Measurements from ENCODE around the gene SP7. TPM values are rescaled to one million over a fixed set of nuclear protein-coding genes. Genes with fewer than 3 reads are reported as not detected.

Gene SP7
- total RNA-seq, 1 donor from 2014 or later, result not detected

Other genes with a start within 250 kb of the SP7 start
- 4.9 and 7.0 TPM in 2 replicates for gene IGFBP6, start 238.7 kb downstream of the SP7 start, total RNA-seq
- gene SOAT2, start 232.9 kb downstream of the SP7 start, total RNA-seq, result not detected in 2 replicates
- gene ZNF740, start 155.6 kb downstream of the SP7 start, total RNA-seq, result 13.0 and 14.5 TPM in 2 replicates
- gene CSAD, start 155.4 kb downstream of the SP7 start, total RNA-seq, result 2.9 and 6.5 TPM in 2 replicates
- gene ITGB7, start 129.1 kb downstream of the SP7 start, total RNA-seq, result 0.19 and 0.34 TPM in 2 replicates
- gene RARG, start 104.1 kb downstream of the SP7 start, total RNA-seq, result 11.7 and 17.7 TPM in 2 replicates
- gene ESPL1, start 68.1 kb downstream of the SP7 start, total RNA-seq, result 4.8 and 16.5 TPM in 2 replicates
- 185 and 491 TPM in 2 replicates for gene PFDN5, start 40.8 kb downstream of the SP7 start, total RNA-seq
- 35.2 and 43.1 TPM in 2 replicates for gene MYG1, start 36.7 kb downstream of the SP7 start, total RNA-seq
- 38.6 and 44.3 TPM in 2 replicates for gene AAAS, start 14.7 kb downstream of the SP7 start, total RNA-seq
- 32.7 and 47.1 TPM in 2 replicates for gene SP1, start 43.8 kb upstream of the SP7 start, total RNA-seq
- not detected in 2 replicates for gene AMHR2, start 87.5 kb upstream of the SP7 start, total RNA-seq
- 12.6 and 18.0 TPM in 2 replicates for gene PRR13, start 105.4 kb upstream of the SP7 start, total RNA-seq
- gene PCBP2, start 115.7 kb upstream of the SP7 start, total RNA-seq, result 417 and 525 TPM in 2 replicates
- 13.6 and 19.1 TPM in 2 replicates for gene MAP3K12, start 163.1 kb upstream of the SP7 start, total RNA-seq
- 38.8 and 48.3 TPM in 2 replicates for gene TARBP2, start 164.9 kb upstream of the SP7 start, total RNA-seq
- not detected in 2 replicates for gene NPFF, start 171.1 kb upstream of the SP7 start, total RNA-seq

Data from dermis blood vessel endothelial cell (primary cell).